Measurements from ENCODE around the gene MSI2. TPM values are rescaled to one million over a fixed set of nuclear protein-coding genes. Genes with fewer than 3 reads are reported as not detected.

The MSI2 gene
- polyA plus RNA-seq, 12 donors: 24.1 to 40.3 (median 34.1) TPM; not detected in 1

DNA sequence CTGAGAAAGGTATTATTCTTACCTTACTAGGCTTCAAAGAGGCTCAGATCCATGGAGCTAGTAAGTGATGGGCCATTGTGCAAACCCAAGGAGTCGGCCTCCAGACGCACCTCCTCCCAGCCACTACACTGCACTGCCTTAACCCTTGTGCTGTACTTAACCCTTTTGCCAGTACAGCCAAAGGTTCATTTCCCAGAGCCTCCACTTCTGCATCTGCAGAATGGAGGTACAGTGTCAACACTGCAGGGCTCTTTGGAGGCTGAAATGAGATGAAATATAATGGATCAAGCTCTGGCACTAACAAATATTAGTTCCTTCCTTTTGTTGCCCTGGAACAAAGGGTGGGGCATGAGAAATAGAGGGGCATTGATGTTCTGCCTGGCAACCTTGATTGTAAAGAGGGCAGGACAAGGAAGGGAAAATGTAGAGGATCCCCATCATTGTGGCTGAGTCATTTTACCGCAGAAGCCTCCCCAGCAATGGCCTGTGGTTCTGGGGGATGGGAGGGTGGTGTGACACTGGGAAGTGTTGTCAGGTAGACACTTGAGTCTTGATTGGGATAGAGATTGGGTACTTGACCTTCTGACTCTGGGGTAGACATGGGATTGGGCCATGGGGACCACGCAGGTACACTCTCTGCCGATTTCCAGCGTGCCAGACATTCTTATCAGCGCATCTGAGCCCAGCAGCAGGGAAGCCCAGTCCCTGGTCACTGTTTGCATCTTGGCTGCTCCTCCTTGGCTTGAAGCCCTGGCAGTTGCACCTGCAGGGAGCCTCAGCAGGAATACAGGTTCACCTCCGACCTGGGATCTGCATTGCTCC, 84.0 kb downstream of the MSI2 start:
- DNase-seq: no peak

DNA sequence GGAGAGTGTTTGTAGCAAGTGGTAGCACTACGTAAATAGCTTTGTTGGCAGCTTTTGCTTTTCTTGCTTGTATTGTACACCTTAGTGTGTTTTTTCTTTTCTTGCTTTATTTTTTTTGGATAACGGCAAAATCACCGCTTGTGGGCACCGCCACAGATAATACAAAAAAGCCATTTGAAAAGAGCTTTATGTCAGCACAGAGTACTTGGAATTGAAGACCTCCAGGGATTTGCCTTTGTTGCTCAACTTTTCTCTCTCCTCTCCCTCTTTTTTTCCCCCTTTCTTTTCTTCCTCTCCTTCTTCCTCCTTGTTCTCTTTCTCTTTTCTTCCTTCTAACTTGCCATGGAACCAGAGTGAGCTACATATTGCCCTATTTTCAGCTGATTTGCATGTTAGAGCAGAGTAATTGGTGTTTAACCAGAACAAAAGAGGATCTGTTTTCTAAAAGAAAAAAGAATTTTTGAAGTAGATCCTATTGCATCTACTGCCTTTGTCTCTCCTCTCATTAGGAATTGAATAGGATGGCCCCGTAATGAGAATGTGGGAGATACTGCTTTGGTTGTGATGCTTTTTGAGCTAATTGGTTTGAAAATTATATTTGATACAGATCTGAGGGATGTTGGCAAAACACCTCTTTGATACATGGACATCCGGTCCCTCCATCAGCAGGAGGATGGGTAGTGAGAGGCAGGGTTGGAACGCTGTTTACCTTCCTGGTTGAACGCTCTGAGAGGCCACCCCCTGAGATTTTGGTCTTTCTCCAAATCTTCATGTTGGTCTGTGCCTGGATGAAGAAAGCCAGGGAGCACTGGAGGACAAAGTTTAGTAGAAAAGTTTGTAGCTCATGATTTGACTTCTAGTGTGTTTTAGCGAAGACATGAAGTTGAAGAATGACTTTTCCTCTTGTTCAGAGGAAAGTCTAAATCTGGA, 85.6 kb downstream of the MSI2 start:
- no peak for DNase-seq

DNA sequence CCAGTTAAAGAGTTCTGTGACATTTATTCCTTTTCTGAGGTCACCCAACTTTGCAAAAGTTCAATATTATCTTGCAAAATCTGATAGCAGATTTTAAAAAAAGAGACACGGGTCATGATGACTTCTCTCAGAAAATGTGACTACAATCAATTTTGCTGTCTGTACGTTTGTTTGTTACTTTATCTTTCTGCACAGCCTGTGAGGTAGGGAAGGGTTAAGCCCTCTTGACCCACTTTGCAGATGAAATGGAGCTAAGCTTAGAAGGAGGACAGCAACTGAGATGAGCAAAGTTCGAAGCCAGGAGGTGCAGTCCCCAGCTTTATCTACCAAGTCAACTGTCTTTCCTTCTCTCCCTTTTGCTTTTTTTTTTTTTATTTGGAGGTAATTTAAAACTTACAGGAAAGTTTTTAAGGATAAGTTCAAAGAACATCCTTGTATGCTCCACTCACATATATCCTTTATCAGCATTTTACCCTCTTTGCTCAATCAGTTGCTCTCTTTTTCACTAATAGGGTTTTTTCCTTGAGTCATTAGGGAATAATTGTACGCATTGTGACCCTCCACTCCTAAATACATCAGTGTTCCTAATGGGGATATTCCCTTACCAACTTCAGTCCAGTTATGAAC, 86.8 kb downstream of the MSI2 start:
- DNase-seq: no peak

DNA sequence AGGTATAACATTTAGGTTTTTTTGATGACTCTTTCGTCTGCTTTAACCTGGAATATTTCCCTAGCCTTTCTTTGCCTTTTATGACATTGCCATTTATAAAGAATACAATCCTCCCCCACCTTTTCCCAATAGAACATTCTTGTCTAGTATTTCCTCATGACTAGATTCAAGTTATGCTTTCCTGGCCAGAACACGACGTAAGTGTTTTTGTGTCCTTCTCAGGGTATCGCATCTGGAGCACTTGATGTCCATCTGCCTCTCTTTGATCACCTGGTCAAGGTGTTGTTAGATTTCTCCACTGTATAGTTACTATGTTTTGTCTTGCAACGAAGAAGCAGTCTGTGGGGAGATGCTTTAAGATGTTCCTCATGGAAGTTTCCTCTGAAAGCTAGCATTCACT, 87.4 kb downstream of the MSI2 start:
- no peak for DNase-seq

DNA sequence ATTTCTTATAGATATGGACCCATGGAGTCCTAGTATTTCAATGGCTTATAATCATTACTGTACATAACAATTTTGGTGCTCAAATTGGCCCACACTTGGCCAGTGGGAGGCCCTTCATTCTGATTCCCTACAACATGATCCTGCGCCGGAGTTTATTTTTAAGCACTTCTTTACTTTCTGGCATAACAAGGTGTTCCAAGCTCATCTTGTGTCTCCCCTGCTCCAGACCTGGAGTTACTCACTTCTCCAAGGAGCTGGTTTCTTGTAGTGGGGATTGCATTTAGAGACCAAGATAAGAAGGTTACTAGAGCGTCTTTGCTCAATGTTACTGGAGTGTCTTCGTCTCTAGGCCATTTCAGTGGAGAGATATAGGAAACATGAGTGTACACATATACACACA, 87.9 kb downstream of the MSI2 start:
- no peak for DNase-seq

DNA sequence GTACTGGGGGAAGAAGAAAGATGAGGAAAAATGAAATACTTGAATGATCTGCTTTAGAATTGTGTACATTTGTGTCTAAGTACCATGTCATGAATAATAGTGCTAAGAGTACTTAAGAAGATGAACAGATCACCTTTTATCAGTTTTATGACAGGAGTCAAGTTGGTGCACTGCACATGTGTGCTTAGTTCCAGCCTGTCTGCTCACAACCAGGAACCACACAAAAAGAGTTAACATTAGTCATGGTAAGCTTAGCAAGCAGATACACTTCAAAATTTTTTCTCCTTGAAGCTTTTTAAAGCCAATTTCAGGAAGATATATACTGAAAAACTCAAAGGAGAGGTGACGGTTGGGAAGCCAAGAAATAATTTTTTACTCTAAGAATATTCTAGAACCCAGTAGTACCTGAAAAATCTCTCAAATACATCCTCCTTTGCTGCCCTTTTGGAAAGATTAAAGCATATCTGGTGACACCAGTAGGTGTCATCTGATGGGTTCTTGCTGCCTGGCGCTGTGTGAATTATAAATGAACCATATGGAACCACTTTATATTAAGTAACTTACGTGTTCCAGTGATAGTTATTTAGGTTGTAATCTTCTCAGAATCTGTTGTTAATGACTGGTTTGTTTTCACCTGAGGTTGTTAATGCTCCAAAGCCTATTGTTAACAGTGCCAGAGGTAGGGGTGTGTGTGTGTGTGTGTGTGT, 93.4 kb downstream of the MSI2 start:
- DNase-seq: no peak

DNA sequence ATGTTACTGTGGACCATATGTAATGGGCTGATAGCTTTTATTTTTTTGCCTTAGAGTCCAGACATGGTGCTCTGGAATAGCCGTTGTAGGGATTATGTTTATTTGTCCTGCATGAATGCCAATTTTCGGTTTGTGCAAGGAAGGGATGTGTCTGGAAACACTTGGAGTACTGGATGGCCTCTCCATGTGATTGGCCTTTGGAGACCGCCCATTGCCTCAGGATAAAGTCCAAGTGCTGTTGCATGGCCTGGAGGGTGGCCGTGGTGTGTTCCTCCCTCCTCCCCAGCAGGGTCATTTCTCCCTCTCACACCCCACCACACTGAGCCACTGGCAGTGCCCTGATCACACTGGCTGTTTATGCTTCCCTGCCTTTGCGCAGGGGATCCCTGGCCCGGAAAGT, 93.9 kb downstream of the MSI2 start:
- DNase-seq: peak; percentile 25

DNA sequence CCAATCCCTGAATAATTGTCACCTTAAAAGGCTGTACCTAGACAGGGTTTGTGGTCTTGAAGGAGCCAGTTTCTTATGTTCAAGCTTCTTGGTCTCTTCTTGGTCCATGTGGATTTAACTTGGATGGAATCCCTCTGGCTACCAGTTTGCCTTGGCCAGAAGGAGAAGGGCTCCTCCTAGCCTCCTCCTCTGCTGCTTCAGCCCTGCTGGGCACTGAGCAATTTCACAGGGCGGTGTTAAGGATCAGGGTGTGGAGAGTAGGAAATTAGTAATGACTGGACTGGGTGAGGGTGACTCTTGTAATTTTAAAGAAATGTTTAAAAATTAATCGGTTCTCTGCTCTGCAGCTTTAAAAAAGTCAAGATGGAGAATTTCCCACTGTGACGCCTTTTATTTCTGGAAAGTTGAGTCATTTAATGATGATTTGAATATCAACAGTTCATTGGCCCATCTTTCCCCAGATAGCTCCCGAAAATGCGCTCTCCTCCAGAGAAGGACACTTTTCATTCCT, 96.4 kb downstream of the MSI2 start:
- no peak for DNase-seq

DNA sequence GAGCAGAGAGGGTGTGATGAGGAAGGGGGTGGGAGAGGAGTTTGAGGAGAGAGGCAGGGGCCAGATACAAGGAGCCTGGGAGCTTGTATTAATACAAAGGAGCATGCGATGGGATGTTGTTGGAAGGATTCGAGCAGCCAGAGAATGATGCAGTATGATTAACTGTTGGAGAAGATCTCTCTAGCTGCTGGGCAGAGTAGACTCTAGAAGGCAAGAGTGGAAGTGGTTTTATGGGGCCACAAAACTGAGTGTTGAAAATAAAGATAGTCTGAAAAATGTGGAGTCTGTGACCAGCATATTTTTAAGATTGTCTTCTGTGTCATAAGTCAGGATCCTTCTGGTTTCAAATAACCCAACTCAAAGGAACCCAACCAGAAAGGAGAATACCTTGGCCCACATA, 98.3 kb downstream of the MSI2 start:
- no peak for DNase-seq

DNA sequence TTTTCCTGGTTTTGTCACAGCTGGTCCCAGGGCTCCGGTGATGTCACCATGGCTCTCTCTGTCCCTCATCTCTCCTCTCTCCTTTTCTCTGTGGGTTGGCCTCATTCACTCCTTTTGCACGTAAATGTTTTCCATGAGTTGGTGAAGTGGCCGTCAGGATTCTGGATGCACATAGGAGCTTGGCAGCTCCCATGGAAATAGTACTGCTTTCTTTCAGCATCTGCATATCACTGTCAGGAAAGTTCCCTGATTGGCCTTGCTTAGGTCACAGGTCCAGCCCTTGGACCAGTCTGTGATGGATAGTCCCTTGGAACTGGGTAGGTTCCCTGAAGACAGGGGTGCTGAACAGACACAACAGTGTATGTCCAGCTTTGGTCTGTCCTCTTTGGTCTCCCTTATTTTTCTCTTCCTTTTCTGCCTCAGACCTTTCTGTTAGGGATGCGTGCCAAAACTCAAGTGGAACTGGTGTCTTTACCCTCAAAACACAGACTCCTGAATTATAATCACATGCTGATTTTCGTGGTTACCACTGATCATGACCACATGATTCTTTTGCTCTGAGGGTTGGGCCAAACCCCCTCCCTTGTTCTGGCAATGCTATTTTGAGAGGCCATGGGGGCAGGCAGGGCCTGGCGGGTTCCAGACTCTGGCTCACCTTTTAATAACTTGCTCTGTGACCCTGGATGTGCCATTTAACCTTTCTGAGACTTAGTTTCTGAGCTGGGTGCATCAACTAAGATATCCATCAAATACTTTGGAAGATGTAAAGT, 99.0 kb downstream of the MSI2 start:
- DNase-seq: no peak

DNA sequence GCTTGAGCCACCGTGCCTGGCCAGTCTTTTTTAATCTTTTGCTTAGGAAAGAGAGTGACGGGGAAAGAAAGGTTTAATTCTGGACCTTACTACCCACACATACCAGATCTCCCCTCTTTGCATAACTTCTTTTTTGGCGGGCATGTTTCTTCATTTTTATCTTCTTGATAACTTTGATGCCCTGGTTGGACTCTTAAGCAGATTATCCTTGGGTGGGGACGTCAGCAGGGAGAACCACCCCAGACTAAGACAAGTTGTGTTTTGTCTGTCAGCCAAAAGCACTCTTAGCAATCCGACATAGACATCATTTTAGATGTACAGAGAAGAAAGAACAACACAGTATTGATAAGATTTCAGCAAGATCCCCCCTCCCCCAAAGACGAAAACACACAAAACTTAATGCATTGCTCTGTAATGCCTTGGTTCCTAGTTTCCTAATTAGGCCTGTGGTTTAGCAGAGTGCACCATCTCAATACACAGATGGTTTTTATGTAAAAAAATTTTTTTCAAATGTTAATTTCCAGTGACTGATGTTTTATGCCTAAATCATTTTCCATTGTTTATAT, 99.9 kb downstream of the MSI2 start:
- DNase-seq: no peak

DNA sequence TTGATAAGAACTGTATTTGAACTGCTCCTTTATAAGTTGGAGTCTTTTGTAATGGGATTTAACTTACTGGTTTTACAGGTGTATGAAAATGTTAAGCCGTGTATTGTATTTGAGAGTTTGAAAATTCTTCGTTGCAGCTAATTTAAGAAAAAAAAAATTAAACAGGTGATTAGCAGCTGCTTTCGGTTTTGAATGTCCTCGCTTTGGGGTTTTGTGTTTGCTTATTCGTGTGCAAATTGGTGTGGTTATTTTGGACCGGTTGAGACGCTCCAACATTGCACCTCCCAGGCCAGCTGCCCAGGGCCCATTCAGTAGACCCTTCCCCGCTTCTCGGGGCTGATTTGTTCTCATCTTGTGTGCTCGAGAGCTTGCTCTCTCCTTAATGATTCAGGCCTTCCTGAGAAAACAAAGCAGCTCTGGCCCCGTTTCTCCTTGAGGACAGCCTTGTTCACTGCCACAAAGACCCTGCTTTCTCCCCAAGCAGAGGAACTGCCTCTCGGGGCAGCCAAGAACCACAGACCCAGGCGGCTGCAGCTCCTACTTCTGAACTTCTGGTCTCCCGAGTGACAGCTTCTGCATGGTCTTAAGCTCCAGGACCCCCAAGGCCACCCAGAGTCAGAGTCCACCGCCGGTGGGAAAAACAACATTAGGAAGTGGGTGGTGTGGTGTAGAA, 100.5 kb downstream of the MSI2 start:
- DNase-seq: no peak

DNA sequence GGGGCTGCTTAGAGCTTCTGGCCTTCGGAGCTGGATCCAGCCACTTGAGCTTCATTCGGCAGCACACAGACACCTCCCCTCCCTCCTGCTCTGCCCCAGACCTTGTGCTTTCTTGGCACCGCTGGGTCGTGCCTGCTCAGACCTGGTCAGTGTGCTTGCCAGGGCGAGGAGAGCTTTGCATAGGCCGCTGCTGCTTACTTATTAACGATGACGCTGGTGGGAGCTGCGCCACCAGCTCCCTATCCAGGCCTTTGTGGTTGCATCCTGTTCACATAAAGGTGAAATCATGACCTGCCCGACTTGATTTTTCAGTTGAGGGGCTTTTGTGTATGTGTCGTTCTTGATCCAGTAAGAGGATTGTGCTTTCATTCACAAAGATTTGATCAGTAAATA, 101.1 kb downstream of the MSI2 start:
- DNase-seq: no peak

DNA sequence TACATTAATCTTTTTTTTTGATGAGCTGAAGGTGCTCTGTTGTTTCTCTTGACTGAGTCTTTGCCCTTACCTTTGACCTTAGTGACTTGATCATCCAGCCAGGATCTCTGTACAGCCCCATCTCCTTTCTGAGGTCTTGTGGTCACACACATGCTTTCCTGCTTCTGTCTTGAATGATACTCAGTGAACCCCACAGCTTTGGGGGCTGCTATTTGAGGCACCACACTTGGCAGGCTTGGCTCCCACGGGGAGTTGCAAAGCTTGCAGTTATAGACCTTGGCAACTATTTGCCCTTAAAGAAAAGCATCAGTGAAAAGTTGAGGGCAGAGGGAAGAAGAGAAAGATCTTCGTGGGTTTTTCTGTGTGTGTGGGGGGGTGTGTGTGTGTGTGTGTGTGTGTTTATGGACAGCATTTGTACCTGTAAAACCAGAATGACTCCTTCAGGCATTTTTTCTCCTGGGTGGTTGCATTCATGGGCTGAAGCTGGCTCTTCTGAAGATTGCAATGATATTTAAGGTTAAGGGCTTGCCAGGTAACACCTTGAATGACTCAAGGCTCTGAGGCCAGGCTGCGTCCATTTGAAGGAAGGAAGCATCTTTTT, 101.6 kb downstream of the MSI2 start:
- no peak for DNase-seq

DNA sequence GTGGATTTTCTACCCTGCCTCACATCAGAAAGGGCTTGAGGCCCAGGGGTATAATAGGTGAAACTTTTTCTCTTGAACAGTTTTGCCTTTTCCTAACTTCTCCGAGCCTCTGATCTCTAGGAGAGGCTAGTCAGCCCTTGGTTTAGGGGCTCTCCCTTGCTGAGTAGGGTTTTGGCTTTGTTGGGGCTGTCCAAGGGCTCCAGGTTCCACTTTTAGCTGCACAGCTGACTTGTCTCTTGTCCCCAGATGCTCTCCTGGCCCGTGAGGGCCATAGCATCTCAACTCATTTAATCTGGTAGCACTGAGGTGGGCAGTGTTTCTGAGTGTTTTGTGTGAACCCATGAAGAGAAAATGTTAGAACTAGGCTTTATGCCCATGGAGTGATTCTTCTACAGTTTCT, 103.9 kb downstream of the MSI2 start:
- DNase-seq: no peak

DNA sequence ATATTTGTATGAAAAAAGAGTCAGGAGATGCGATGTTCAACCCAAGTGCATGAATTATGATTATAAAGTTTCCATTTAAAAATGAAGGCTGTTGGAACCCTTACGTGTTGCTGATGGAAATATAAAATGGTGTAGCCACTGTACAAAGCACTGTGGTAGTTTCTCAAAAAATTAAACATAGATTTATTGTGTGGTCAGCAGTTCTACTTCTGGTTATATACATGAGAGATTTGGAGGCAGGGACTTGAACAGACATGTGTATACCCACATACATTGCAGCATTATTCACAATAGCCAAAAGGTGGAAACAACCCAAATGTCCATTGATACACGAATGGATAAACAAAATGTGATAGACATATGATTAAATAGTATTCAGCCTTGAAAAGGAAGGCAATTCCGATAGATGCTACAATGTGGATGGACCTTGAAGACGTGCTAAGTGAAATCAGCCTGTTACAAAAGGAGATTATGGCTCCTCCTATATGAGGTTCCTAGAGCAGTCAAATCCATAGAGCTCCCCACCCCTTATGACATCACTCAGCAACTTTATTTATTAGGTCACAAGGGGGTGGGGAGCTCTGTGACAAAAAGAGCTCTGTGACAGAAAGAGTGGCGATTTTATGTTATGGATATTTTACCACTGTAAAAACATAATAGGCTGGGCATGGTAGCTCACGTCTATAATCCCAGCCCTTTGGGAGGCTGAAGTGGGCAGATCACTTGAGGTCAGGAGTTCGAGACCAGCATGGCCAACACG, 106.7 kb downstream of the MSI2 start:
- no peak for DNase-seq

DNA sequence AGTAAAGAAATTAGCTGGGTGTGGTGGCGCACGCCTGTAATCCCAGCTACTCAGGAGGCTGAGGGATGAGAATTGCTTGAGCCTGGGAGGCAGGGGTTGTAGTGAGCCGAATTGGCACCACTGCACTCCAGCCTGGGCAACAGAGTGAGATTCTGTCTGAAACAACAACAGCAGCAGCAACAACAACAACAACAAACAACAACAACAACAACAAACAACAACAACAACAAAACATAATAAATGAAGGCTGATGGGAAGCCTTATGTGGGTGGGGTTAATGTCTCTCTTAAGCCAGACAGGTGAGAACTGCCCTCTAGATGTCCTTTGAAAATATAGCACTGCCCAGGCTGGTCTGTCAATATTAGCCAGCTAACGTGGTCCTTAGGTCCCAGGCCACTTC, 107.3 kb downstream of the MSI2 start:
- DNase-seq: no peak

DNA sequence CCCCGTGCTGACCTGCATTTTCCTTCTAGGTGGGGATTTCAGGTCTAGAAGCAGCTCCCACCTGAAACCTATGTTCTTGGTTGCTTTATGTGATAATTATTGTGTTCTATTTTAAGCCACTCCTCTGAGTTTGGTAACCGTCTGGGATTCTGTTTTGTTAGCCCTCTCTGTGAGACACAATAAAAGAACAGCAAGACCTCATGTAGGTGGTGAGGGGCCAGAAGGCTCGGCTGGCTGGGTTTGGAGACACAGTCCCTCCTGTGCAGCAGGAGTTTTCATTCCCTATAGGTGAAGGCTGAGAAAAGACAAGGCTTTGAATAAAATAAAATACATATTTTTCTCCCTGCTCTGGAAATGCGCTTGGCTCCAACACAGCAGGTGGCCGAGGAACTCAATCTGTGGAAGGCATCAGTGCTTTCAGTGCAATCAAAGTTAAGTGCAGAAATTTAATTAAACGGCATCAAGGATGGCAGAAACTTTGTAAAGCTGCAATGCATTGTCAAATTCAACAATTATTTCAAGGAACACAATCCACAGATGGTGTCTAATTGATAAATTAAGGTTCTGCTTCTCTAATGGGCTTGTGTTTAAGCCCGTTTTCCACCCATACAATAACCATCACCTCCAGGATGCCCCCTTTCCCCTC, 107.8 kb downstream of the MSI2 start:
- DNase-seq: no peak

Measured in muscle of arm (tissue), 12 donors.